PC-9 (cell line): Measurements from ENCODE around the gene PPP1R37.

Experiments
- CTCF ChIP-seq: fragments of 200-600 bp; sonication (generic); conservative IDR thresholded peaks from 2 replicates; pipeline ENCODE4 v1.6.1; 2017; ENCODE audit warnings: mixed run types, antibody characterized with exemption, mild to moderate bottlenecking, moderate library complexity
- EZH2 ChIP-seq: fragments of 200-600 bp; sonication (generic); IDR thresholded peaks from 2 replicates; pipeline ENCODE4 v1.8.0; 2017; ENCODE audit warnings: antibody characterized with exemption, low read depth

DNA sequence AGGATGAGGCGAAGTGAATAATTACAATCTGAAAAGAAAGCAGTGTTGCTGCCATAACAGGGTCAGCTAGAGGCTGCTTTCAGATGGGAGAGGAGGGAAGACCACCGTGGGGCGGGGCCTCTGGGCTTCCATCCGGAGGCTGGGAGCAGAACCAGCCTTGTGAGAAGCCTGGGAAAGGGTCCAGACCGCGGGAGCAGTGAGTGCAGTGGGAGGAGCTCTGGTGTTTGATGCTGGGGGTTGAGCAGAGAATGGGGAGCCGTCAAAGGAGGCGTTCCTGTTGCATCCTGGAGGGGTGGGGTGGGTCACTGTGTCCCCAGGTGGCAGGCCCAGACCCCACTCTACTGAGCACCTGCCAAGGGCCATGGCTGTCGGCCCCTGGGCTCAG is 49.7 kb downstream of the PPP1R37 start:
- TF ChIP-seq CTCF (no peak), EZH2 (no peak)
